A549 (cell line): ENCODE data around the gene KCNIP4.

Experiments
- CEBPB ChIP-seq, 2 experiments: fragments of >200 bp in 1 of 2; sonication (Bioruptor Twin) in 1 of 2; formaldehyde crosslinking in 1 of 2; IDR thresholded peaks; 2 replicates each; pipeline ENCODE4 v1.6.1; 2012 to 2016
- CTCF ChIP-seq: fragments of >200 bp; sonication (Bioruptor Twin); formaldehyde crosslinking; IDR thresholded peaks from 3 replicates; pipeline ENCODE4 v1.5.1; 2016
- EP300 ChIP-seq, 2 experiments: fragments of >200 bp; sonication (Bioruptor Twin); formaldehyde crosslinking; IDR thresholded peaks; 2 replicates in 1 of 2; 3 replicates in 1 of 2; pipeline ENCODE4 v1.6.1; 2016 to 2017
- HDAC2 ChIP-seq: fragments of 200-600 bp; sonication (generic); IDR thresholded peaks from 2 replicates; pipeline ENCODE4 v1.6.1; 2016
- JUN ChIP-seq, 2 experiments: fragments of >200 bp; sonication (Bioruptor Twin); formaldehyde crosslinking; IDR thresholded peaks; 2 replicates in 1 of 2; 3 replicates in 1 of 2; pipeline ENCODE4 v1.6.1; 2016 to 2017
- KDM1A ChIP-seq: fragments of 200-600 bp; sonication (generic); IDR thresholded peaks from 2 replicates; pipeline ENCODE4 v1.6.1; 2016; ENCODE audit warnings: low read depth, mild to moderate bottlenecking
- RCOR1 ChIP-seq: fragments of 150-350 bp; IDR thresholded peaks from 2 replicates; pipeline ENCODE4 v1.6.1; 2014; ENCODE audit warnings: antibody characterized with exemption, low read length, low read depth
- REST ChIP-seq: fragments of 200-600 bp; sonication (generic); IDR thresholded peaks from 2 replicates; pipeline ENCODE4 v1.6.1; 2016; ENCODE audit warnings: antibody characterized with exemption, mild to moderate bottlenecking, moderate library complexity
- TF ChIP-seq, protein P1 (sequence below): IDR thresholded peaks from 2 replicates; pipeline ENCODE4 v1.6.1; 2012
- TF ChIP-seq, protein P2 (sequence below): IDR thresholded peaks from 2 replicates; pipeline ENCODE4 v1.6.1; 2012
- TF ChIP-seq, protein P3 (sequence below): fragments of 450-650 bp; IDR thresholded peaks from 2 replicates; pipeline ENCODE4 v1.6.1; 2014; ENCODE audit warnings: antibody characterized with exemption

DNA sequence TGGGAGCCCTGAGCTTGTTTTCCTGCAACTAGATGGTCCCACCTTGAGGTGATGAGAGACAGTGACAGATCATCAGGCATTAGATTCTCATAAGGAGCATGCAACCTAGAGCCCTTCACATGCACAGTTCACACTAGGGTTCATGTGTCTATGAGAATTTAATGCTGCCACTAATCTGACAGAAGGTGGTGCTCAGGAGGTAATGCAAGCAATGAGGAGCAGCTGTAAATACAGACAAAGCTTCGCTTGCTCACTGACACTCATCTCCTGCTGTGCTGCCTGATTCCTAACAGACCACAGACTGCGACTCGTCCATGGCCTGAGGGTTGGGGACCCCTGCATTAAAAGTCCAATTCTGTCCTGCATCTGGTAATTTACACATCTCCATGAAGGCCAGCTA is 141.6 kb downstream of the KCNIP4 start:
- TF ChIP-seq CTCF, result no peak
- no peak for TF ChIP-seq REST
- TF ChIP-seq, protein P1, sequence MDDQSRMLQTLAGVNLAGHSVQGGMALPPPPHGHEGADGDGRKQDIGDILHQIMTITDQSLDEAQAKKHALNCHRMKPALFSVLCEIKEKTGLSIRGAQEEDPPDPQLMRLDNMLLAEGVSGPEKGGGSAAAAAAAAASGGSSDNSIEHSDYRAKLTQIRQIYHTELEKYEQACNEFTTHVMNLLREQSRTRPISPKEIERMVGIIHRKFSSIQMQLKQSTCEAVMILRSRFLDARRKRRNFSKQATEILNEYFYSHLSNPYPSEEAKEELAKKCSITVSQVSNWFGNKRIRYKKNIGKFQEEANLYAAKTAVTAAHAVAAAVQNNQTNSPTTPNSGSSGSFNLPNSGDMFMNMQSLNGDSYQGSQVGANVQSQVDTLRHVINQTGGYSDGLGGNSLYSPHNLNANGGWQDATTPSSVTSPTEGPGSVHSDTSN, result no peak
- TF ChIP-seq JUN (IDR thresholded peaks at IDR 0.05), result no peak
- no peak for TF ChIP-seq RCOR1
- no peak for TF ChIP-seq KDM1A
- no peak for TF ChIP-seq EP300 (IDR thresholded peaks at IDR 0.05)
- TF ChIP-seq HDAC2, result no peak
- TF ChIP-seq, protein P2, sequence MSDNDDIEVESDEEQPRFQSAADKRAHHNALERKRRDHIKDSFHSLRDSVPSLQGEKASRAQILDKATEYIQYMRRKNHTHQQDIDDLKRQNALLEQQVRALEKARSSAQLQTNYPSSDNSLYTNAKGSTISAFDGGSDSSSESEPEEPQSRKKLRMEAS, result no peak
- TF ChIP-seq, protein P3, sequence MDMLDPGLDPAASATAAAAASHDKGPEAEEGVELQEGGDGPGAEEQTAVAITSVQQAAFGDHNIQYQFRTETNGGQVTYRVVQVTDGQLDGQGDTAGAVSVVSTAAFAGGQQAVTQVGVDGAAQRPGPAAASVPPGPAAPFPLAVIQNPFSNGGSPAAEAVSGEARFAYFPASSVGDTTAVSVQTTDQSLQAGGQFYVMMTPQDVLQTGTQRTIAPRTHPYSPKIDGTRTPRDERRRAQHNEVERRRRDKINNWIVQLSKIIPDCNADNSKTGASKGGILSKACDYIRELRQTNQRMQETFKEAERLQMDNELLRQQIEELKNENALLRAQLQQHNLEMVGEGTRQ, result no peak
- no peak for TF ChIP-seq CEBPB (IDR thresholded peaks at IDR 0.05)
